Stimulated activated CD4-positive, alpha-beta T cell treated with anti-CD3 and anti-CD28 coated beads, Interleukin-15, amount 100 ng/mL, for 24 hours (primary cell): ENCODE results near the gene SAA4.

Experiments used
- DNase-seq: peaks from one replicate; pipeline ENCODE4 v3.0.0-alpha.2; 2020

The SAA4 gene

DNA sequence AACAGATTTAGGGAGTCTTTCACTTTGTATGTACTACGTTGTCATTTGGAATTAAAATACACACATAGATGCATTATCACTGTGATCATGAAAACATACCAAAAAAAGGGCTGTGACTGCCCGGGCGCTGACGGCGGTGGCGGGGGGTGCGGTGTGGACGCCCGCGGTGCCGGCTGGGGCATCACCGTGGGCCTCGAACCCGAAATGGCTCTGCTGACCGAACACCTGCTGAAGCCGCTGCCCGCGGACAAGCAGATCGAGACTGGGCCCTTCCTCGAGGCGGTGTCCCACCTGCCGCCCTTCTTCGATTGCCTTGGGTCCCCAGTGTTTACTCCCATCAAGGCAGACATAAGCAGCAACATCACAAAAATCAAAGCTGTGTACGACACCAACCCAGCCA, 47.8 kb downstream of the SAA4 start:
- DNase-seq = no peak
